Activated naive CD8-positive, alpha-beta T cell treated with anti-CD3 and anti-CD28 coated beads, Interleukin-2, amount 10 ng/mL, durations not matched to agents 7 days and 5 days (primary cell): ENCODE data around the gene KCNK3. TPM values are rescaled to one million over a fixed set of nuclear protein-coding genes. Genes with fewer than 3 reads are reported as not detected.
A peak's percentile ranks its signal among the peaks of the same experiment; 100 is the strongest.

Experiments
- ATAC-seq: fragments of 150-1000 bp; cut with Tn5 transposase; one replicate; pipeline ENCODE4 v1.10.0; 2021; ENCODE audit warnings: low read depth, moderate library complexity
- POLR2A ChIA-PET: fragments of 350-600 bp; sonication (Branson Sonifier 250); formaldehyde crosslinking; loops from one replicate; lab custom pipeline; 2021; ENCODE audit warnings: antibody characterized with exemption; lab: Charles Lee
- DNase-seq: peaks from one replicate; pipeline ENCODE4 v3.0.0; 2021
- H3K27ac Mint-ChIP-seq: one replicate; pipeline ENCODE4 v1.8.0; 2022; ENCODE audit warnings: mild to moderate bottlenecking, mixed read lengths
- H3K27me3 Mint-ChIP-seq: one replicate; pipeline ENCODE4 v1.8.0; 2022; ENCODE audit warnings: mild to moderate bottlenecking, moderate library complexity, mixed read lengths
- H3K36me3 Mint-ChIP-seq: one replicate; pipeline ENCODE4 v1.8.0; 2021; ENCODE audit warnings: mild to moderate bottlenecking, mixed read lengths
- H3K4me1 Mint-ChIP-seq: one replicate; pipeline ENCODE4 v1.8.0; 2021; ENCODE audit warnings: mixed read lengths
- H3K4me3 Mint-ChIP-seq: one replicate; pipeline ENCODE4 v1.8.0; 2022; ENCODE audit warnings: mild to moderate bottlenecking, moderate library complexity, mixed read lengths
- H3K9me3 Mint-ChIP-seq: one replicate; pipeline ENCODE4 v1.8.0; 2021; ENCODE audit warnings: mixed read lengths
- total RNA-seq, 2 experiments: library from RNA; stranded (reverse); gene quantifications; one replicate each; pipeline ENCODE4 v1.2.3, GENCODE V29; 2021

The KCNK3 gene
- total RNA-seq, 2 experiments from 2014 or later: not detected

GRCh38 chr2:26671691-26672090 lies 20.8 kb upstream of the KCNK3 start:
- H3K9me3 Mint-ChIP-seq: no peaks in the 10 kb centered on the region
- no peak overlapping the region for H3K27ac Mint-ChIP-seq
- DNase-seq (no peak), ATAC-seq (no peak)
- peaks cover 12% of the 10 kb centered on the region for H3K4me1 Mint-ChIP-seq
- H3K4me3 Mint-ChIP-seq: no peak overlapping the region
- no peaks in the 10 kb centered on the region for H3K36me3 Mint-ChIP-seq
- POLR2A ChIA-PET: no interaction called here
- H3K27me3 Mint-ChIP-seq: peaks cover 45% of the 10 kb centered on the region

- no peaks in the 10 kb centered on the region for H3K9me3 Mint-ChIP-seq
- H3K4me1 Mint-ChIP-seq: peaks cover 12% of the 10 kb centered on the region
- H3K27ac Mint-ChIP-seq: no peak overlapping the region
- no peak for ATAC-seq
- POLR2A ChIA-PET: no interaction called here
- peaks cover 42% of the 10 kb centered on the region for H3K27me3 Mint-ChIP-seq
- H3K36me3 Mint-ChIP-seq: no peaks in the 10 kb centered on the region
- no peak overlapping the region for H3K4me3 Mint-ChIP-seq
- no peak for DNase-seq
Measured at GRCh38 chr2:26672112-26672817, 20.3 kb upstream of the KCNK3 start.

- DNase-seq: no peak
- Mint-ChIP-seq H3K36me3 (no peaks in the 10 kb centered on the region), H3K4me3 (no peak overlapping the region), H3K9me3 (no peaks in the 10 kb centered on the region), H3K27me3 (peaks cover 40% of the 10 kb centered on the region), H3K4me1 (peaks cover 12% of the 10 kb centered on the region), H3K27ac (no peak overlapping the region)
- POLR2A ChIA-PET: no interaction called here
- no peak for ATAC-seq
Measured at GRCh38 chr2:26672818-26673393, 19.6 kb upstream of the KCNK3 start.

- H3K4me3 Mint-ChIP-seq: no peak overlapping the region
- H3K4me1 Mint-ChIP-seq: peaks cover 7% of the 10 kb centered on the region
- no peak overlapping the region for H3K27ac Mint-ChIP-seq
- POLR2A ChIA-PET: no interaction called here
- H3K9me3 Mint-ChIP-seq: no peaks in the 10 kb centered on the region
- peaks cover 35% of the 10 kb centered on the region for H3K27me3 Mint-ChIP-seq
- DNase-seq (peak; percentile 19), ATAC-seq (no peak)
- no peaks in the 10 kb centered on the region for H3K36me3 Mint-ChIP-seq
Measured at GRCh38 chr2:26674002-26674751, 18.3 kb upstream of the KCNK3 start.

- Mint-ChIP-seq H3K27me3 (peaks cover 35% of the 10 kb centered on the region), H3K4me1 (peaks cover 2% of the 10 kb centered on the region), H3K9me3 (no peaks in the 10 kb centered on the region), H3K27ac (no peak overlapping the region), H3K36me3 (no peaks in the 10 kb centered on the region), H3K4me3 (no peak overlapping the region)
- ATAC-seq (no peak), DNase-seq (peak; percentile 12)
- POLR2A ChIA-PET: no interaction called here
Measured at GRCh38 chr2:26674771-26675170, 17.8 kb upstream of the KCNK3 start.

- H3K9me3 Mint-ChIP-seq: no peaks in the 10 kb centered on the region
- DNase-seq: no peak
- peaks cover 30% of the 10 kb centered on the region for H3K27me3 Mint-ChIP-seq
- H3K4me3 Mint-ChIP-seq: no peak overlapping the region
- no peaks in the 10 kb centered on the region for H3K4me1 Mint-ChIP-seq
- ATAC-seq: no peak
- H3K36me3 Mint-ChIP-seq: no peaks in the 10 kb centered on the region
- no peak overlapping the region for H3K27ac Mint-ChIP-seq
- POLR2A ChIA-PET: no interaction called here
Measured at GRCh38 chr2:26675651-26676255, 16.8 kb upstream of the KCNK3 start.

GRCh38 chr2:26678035-26678434 lies 14.5 kb upstream of the KCNK3 start:
- H3K4me3 Mint-ChIP-seq: no peak overlapping the region
- no peak for ATAC-seq
- H3K4me1 Mint-ChIP-seq: no peaks in the 10 kb centered on the region
- DNase-seq: no peak
- no peaks in the 10 kb centered on the region for H3K36me3 Mint-ChIP-seq
- POLR2A ChIA-PET: no interaction called here
- H3K27ac Mint-ChIP-seq: no peak overlapping the region
- peaks cover 25% of the 10 kb centered on the region for H3K27me3 Mint-ChIP-seq
- H3K9me3 Mint-ChIP-seq: no peaks in the 10 kb centered on the region

GRCh38 chr2:26679867-26680266 lies 12.7 kb upstream of the KCNK3 start:
- DNase-seq (no peak), ATAC-seq (no peak)
- POLR2A ChIA-PET: no interaction called here
- H3K9me3 Mint-ChIP-seq: no peaks in the 10 kb centered on the region
- no peaks in the 10 kb centered on the region for H3K4me1 Mint-ChIP-seq
- H3K27me3 Mint-ChIP-seq: peaks cover 19% of the 10 kb centered on the region
- no peak overlapping the region for H3K27ac Mint-ChIP-seq
- H3K36me3 Mint-ChIP-seq: no peaks in the 10 kb centered on the region
- H3K4me3 Mint-ChIP-seq: no peak overlapping the region

GRCh38 chr2:26681656-26682055 lies 10.9 kb upstream of the KCNK3 start:
- Mint-ChIP-seq H3K27ac (no peak overlapping the region), H3K4me1 (no peaks in the 10 kb centered on the region), H3K36me3 (no peaks in the 10 kb centered on the region), H3K27me3 (peaks cover 32% of the 10 kb centered on the region), H3K4me3 (no peak overlapping the region), H3K9me3 (no peaks in the 10 kb centered on the region)
- no peak for ATAC-seq
- no peak for DNase-seq
- POLR2A ChIA-PET: no interaction called here

GRCh38 chr2:26682155-26682554 lies 10.4 kb upstream of the KCNK3 start:
- H3K4me1 Mint-ChIP-seq: no peaks in the 10 kb centered on the region
- peaks cover 36% of the 10 kb centered on the region for H3K27me3 Mint-ChIP-seq
- DNase-seq (no peak), ATAC-seq (no peak)
- H3K9me3 Mint-ChIP-seq: no peaks in the 10 kb centered on the region
- POLR2A ChIA-PET: no interaction called here
- H3K4me3 Mint-ChIP-seq: no peak overlapping the region
- no peaks in the 10 kb centered on the region for H3K36me3 Mint-ChIP-seq
- H3K27ac Mint-ChIP-seq: no peak overlapping the region

- DNase-seq: no peak
- H3K4me3 Mint-ChIP-seq: no peak overlapping the region
- no peaks in the 10 kb centered on the region for H3K9me3 Mint-ChIP-seq
- H3K27ac Mint-ChIP-seq: no peak overlapping the region
- no peak for ATAC-seq
- peaks cover 37% of the 10 kb centered on the region for H3K27me3 Mint-ChIP-seq
- POLR2A ChIA-PET: no interaction called here
- H3K36me3 Mint-ChIP-seq: no peaks in the 10 kb centered on the region
- no peaks in the 10 kb centered on the region for H3K4me1 Mint-ChIP-seq
Measured at GRCh38 chr2:26683583-26683982, 8.9 kb upstream of the KCNK3 start.

- H3K27me3 Mint-ChIP-seq: peaks cover 31% of the 10 kb centered on the region
- no peaks in the 10 kb centered on the region for H3K4me1 Mint-ChIP-seq
- H3K27ac Mint-ChIP-seq: no peak overlapping the region
- no peaks in the 10 kb centered on the region for H3K36me3 Mint-ChIP-seq
- POLR2A ChIA-PET: no interaction called here
- no peak overlapping the region for H3K4me3 Mint-ChIP-seq
- ATAC-seq (no peak), DNase-seq (no peak)
- H3K9me3 Mint-ChIP-seq: no peaks in the 10 kb centered on the region
Measured at GRCh38 chr2:26685341-26685740, 7.2 kb upstream of the KCNK3 start.

- Mint-ChIP-seq H3K4me3 (no peak overlapping the region), H3K27me3 (peaks cover 40% of the 10 kb centered on the region), H3K27ac (no peak overlapping the region), H3K9me3 (no peaks in the 10 kb centered on the region), H3K4me1 (no peaks in the 10 kb centered on the region), H3K36me3 (no peaks in the 10 kb centered on the region)
- POLR2A ChIA-PET: no interaction called here
- ATAC-seq (no peak), DNase-seq (no peak)
Measured at GRCh38 chr2:26685989-26686839, 6.3 kb upstream of the KCNK3 start.
